HG03521 (cell line): ENCODE results near the gene CXCL3.

Experiments
- ATAC-seq: cut with Tn5 transposase; IDR thresholded peaks from one replicate; pipeline ENCODE4 v1.9.1; 2021; ENCODE audit warnings: mild to moderate bottlenecking, moderate library complexity; ENCODE audit not compliant: unreplicated experiment

Gene CXCL3

GRCh38 chr4:74016068-74016467 is 22.4 kb downstream of the CXCL3 start:
- ATAC-seq: no peak

GRCh38 chr4:74015126-74015780 is 23.2 kb downstream of the CXCL3 start:
- ATAC-seq: no peak

- ATAC-seq: no peak
Measured at GRCh38 chr4:74014332-74014731, 24.2 kb downstream of the CXCL3 start.

- no peak for ATAC-seq
Measured at GRCh38 chr4:74013264-74013663, 25.2 kb downstream of the CXCL3 start.

- ATAC-seq: no peak
Measured at GRCh38 chr4:74012130-74012529, 26.4 kb downstream of the CXCL3 start.

- no peak for ATAC-seq
Measured at GRCh38 chr4:74009307-74009706, 29.2 kb downstream of the CXCL3 start.

DNA sequence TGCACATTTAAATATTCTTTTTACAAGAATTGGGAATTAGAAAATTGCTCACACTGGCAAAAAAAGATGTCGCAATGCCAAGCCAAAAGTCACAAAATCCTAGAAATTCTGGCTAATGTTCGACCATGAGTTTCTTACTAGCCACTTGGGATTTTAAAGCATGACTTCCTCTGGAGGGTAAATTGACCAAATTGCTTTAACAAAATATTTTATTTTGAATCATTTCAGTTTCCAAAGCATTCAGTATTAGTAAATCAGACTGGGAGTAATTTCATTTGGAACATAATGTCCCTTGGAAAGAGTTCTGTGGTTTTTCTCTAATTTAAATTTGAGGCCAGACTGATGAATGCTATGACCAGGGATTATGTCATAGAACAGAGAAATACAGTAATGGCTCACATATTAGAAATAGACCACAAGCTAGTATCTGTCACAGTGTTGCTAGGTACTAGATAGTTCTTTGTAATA is 32.4 kb downstream of the CXCL3 start:
- no peak for ATAC-seq

- no peak for ATAC-seq
Measured at GRCh38 chr4:74005528-74005927, 33.0 kb downstream of the CXCL3 start.

DNA sequence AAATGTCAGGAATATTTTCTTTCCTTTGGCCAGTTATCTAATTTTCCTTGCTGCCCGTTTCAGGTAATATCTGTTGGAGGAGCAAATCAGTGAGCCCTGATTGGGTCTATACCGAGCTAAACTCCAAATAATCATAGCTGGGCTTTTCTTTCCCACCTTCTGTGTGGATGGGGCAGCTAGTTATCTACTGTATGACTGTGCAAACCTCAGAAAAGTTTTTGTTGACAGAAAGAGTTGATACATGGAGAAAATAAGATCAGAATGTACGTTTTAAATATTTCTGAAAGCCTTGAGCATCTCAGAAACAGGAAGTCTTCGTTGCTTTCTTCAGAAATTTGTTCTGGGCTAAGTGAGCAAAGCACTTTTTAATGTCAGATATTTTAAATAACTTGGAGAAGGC is 33.8 kb downstream of the CXCL3 start:
- ATAC-seq: no peak

- no peak for ATAC-seq
Measured at GRCh38 chr4:74000301-74000700, 38.2 kb downstream of the CXCL3 start.

DNA sequence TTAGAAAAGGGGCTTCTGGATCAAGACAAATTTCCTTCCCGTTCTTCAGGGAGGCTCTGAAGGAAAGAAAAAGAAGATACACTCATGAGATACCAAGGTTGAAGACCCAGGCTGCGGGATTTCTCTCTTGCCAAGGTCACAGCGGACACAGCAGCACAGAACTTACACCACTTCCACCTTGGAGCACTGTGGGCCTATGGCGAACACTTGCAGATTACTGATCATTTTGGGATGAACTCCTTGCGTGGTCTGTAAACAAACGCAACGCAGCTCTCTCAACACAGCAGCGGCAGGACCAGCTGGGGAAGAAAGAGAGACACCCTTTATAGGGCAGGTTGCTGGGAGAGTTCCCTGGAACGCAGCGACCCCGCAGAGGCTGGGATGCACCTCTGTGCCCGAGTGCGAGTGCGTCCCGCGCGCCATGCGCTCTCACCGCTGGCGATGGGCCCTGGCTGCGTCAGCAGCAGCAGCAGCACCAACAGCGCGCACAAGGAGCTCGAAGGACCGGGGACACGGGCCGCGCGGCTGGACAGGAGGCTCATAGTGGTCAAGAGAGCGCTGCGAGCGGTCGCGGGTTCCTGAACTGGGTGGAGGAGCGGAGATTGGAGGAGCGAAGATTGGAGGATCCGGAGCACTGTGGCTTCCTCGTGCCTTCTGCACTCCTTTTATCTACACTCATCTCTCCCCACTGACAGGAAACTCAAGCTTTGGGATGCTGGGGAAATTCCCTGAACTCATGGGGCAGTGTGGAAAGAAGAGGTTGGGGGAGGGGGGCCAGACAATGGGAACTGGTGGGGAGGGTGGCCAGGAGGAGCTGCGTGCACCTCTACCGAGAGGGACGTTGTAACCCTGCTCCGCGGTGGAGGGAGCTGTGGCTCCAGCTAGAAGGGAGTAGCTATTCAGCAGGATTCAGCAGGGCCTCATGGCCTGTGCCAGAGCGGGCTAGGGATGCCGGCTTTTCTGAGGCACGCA is 40.2 kb downstream of the CXCL3 start, which contains the start of gene CXCL5:
TSS of gene CXCL5 (minus strand) at position 638 of the 972 bp plus-strand sequence. CDS start at position 542, 96 bp downstream.
- ATAC-seq: no peak

DNA sequence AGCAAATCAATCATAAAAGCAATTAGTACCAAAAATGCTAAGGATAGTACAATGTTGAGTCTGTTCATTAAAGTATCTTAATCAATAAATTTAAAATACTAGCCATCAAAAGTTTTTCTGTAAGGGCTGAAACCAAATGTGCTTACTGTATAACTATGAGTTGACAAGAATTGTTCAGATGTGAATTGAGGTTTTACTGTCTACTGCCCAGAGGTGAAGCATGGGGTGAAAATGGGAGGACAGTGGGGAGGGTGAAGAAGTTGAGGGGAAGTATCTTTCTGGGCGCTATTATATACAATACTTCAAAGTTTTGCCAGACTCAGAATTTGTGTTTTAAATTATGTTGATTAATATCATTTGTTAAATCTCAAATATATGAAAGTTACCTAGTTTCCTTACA is 46.4 kb downstream of the CXCL3 start:
- no peak for ATAC-seq

- no peak for ATAC-seq
Measured at GRCh38 chr4:73991742-73992000, 46.8 kb downstream of the CXCL3 start.

- ATAC-seq: no peak
Measured at GRCh38 chr4:73990988-73991741, 47.3 kb downstream of the CXCL3 start.

DNA sequence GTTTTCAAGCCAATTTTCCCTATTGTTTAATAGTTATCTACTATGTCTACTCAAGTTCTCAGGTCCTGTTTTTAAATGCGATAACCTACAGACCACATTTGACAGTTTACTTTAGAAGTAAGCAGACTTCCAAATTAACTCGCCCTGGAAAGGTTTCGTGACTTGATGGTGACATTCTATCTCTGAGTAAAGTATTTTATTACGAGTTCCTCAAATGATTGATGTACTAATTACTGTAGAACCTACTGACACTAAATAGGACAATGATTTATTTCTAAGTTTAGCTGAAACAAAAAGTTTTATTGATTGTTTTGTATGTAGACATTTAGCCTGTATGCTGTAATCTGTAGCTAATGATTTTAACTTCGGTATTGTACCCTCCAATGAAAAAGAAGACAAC is 48.6 kb downstream of the CXCL3 start:
- ATAC-seq: no peak

DNA sequence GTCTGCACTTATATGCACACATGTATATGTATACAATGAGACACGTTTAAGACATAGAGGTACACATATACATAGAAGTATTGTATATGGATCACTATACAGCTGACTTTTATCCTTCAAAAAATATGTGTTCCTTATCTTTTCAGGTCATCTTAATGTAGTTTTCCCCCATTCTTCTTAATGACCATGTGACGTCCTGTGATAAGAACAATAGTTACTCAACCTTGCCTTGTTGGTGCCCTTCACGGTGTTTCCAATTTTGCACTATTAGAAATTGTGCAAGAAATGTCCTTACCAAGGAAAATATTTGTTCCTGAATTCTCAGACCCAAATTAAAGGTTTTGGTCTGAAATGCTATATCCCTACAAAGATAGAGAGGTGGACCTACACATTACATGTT is 49.5 kb downstream of the CXCL3 start:
- no peak for ATAC-seq

DNA sequence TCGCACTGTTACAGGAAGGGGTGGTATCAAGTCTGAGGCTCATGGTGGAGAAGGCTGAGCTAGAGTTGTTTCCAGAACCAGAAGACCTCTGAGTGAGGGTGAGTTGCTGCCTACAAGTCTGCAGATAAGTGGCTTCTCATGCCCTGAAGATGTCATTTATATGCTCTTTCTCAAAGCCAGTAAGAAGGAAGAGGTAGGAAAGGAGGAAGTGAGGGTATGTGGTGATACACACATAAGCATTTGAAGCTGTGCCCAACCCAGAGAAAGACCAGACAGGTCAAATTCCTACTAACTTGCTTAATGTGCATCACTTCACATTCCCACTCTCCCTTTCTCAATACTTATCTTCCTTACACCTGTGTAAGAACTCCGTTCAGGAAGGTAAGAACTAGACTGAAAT is 50.4 kb downstream of the CXCL3 start, which contains the start of gene PPBP:
TSS of gene PPBP (minus strand) at position 130 of the 400 bp plus-strand sequence. CDS start at position 43, 87 bp downstream.
- no peak for ATAC-seq
